ENCODE data around the gene THAP2.
"Not testable (repeated sequence)": the region's sequence is repeated elsewhere in the genome, so short reads cannot be mapped to it uniquely, and the experiment has no call there.

Gene THAP2

DNA sequence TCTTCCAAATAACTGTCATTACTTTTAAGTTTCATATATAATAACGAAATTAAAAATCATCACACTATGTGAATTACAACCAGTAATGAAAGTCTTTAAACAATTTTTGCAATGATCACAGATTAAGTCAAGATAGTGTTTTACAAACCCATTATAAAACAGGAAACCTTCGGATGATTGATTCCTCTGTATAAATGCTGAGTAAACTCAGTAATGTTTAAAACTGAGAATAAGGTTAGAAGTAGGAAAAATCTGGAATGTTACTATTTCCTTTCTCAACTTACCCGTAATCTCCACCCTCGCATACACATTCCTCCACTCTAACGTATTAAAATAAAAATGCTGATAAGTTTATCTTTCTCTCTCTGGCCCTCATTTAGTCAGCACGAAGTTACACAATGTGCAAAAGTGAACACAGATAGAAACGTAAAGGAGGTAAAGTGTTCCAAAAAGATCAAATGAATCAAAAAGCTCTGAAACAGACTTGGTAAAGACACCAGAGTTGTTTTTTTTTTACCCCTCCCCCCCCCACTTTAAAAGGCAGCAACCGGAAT is 2.0 kb upstream of the THAP2 start:
- FAIRE-seq (no peak), DNase-seq (ENCODE audit: insufficient read length, low spot score) (no peak)

DNA sequence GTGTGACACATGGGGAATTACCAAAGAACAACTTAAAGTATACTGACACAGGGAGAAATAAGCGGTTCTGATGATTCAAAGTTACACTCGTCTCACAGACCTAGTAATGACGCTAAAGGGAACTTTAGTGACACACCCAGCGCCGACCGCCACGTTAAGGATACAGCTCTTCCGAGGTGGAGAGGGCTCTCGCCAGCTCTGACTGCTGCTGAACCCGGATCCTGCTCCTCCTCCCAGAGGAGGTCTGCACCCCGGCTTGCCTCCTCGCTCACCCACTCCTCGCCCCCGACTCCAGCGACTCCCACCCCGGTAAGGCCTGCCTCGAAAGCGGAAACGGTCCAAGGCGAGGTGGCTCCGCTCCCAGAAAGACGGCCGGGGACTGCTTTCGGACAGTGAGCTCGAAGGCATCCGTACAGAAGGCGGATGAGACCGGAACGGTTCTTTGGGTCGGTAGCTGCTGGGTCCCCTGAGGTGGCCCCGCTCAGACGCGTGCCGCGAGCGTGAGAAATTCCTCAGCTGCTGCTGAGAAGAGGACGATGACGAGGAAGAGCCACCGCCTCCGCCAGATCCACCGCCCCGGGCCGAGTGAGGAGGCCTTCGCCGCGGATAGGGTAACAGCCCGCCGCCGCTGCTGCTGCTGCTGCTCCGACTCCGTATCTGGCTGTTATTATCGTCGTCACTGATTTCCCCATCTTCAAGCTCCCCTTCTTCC is 1.1 kb upstream of the THAP2 start:
- FAIRE-seq (peak; percentile 18), DNase-seq (ENCODE audit: insufficient read length, low spot score) (no peak)

DNA sequence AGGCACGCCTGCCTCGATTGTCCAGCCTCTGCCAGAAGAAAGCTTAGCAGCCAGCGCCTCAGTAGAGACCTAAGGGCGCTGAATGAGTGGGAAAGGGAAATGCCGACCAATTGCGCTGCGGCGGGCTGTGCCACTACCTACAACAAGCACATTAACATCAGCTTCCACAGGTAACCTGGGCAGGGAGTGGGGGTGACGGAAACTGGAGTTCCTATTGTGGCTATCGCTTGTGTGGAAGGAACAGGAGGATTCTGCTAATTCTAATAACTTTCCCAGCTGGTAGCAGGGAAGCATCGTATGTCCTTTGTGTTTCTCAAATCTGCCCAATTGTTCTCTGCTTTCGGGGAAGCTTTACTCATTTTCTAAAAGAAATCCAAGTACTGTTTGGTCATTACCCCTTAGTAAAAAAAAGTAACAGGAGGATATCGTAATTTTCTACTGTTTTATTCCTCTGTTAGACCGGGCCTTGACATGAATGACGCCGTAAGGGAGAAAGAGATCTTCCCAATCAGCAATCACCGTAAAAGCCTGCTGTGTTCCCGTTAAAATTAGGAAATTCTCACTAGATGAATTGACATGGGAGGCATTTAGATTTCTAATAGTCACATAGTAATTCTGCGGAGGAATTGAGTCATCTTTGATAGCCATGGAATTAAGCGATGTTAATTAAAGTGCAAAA is 449 bp downstream of the THAP2 start:
- DNase-seq (ENCODE audit: insufficient read length, low spot score) = no peak
- FAIRE-seq = no peak

- FAIRE-seq (no peak), DNase-seq (ENCODE audit: insufficient read length, low spot score) (no peak)
Observed at GRCh38 chr12:71665090-71665463, 976 bp downstream of the THAP2 start.

DNA sequence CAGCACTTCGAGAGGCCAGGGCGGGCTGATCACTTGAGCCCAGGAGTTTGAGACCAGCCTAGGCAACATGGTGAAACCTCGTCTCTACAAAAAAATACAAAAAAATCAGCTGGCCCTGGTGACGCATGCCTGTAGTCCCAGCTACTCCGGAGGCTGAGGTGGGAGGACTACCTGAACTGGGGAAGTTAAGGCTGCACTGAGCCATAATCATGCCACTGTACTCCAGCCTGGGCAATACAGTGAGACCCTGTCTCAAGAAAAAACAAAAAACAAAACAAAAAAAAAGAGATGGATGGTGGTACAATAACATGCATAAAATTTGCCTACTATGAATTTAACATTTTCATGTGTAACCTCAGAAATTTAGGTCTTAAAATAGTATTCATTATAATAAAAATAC is 2.2 kb downstream of the THAP2 start:
- FAIRE-seq (no peak), DNase-seq (ENCODE audit: insufficient read length, low spot score) (no peak)

GRCh38 chr12:71671311-71671710 is 7.2 kb downstream of the THAP2 start:
- no peak for DNase-seq (ENCODE audit: insufficient read length, low spot score)
- FAIRE-seq = no peak

- FAIRE-seq (no peak), DNase-seq (ENCODE audit: insufficient read length, low spot score) (no peak)
Observed at GRCh38 chr12:71671816-71672215, 7.7 kb downstream of the THAP2 start.

GRCh38 chr12:71682466-71682865 is 18.4 kb downstream of the THAP2 start:
- DNase-seq (ENCODE audit: insufficient read length, low spot score) (no peak), FAIRE-seq (no peak)

GRCh38 chr12:71683633-71684032 is 19.5 kb downstream of the THAP2 start:
- FAIRE-seq (no peak), DNase-seq (ENCODE audit: insufficient read length, low spot score) (no peak)

DNA sequence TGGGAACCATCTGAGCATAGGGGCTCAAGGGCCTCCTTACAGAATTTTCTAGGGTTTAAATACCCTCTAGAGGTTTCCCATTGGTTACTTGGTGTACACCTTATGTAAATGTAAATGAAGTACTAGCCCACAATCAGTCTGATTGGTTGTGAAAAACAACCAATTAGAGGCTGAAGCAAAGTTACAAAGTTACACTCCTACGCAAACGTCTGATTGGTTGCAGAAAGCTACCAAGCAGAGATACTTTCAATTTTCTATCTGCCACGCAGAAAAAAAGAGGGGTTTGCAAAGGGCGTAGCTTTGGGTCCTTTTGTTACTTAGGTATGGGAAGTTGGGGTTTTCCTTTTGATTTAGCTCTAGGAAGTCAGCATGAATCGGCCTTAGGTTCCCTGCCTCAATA is 20.0 kb downstream of the THAP2 start:
- DNase-seq (ENCODE audit: insufficient read length, low spot score) (no peak), FAIRE-seq (peak; percentile 54)

- FAIRE-seq = no peak
Observed at GRCh38 chr12:71685312-71685906, 21.3 kb downstream of the THAP2 start.

GRCh38 chr12:71685914-71686657 is 22.0 kb downstream of the THAP2 start, which contains the start of gene TMEM19:
Gene TMEM19 (plus strand): TSS chr12:71686082. CDS start chr12:71686681, 599 bp downstream.
- peak; percentile 53 for DNase-seq (ENCODE audit: insufficient read length, low spot score)
- peak; percentile 85 for FAIRE-seq

More at GRCh38 chr12:71685312-71685906, 21.3 kb downstream of the THAP2 start:
- no peak for DNase-seq (ENCODE audit: insufficient read length, low spot score)

DNA sequence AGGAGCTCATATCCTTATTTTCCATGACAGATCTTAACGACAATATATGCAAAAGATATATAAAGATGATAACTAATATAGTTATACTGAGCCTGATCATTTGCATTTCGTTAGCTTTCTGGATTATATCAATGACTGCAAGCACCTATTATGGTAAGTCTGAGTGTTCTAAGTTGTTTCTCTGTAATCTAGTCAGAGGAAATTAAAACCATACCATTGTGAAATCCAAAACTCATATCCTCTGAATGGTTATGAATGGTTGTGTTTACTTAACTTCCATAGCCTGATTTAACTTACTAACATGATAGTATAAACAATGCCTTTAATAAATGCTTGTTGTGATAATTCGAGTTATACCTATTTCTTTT is 22.5 kb downstream of the THAP2 start:
- DNase-seq (ENCODE audit: insufficient read length, low spot score) (no peak), FAIRE-seq (no peak)

- not testable (repeated sequence) for FAIRE-seq; DNase-seq (ENCODE audit: insufficient read length, low spot score)
Observed at GRCh38 chr12:71687172-71687571, 23.1 kb downstream of the THAP2 start.

GRCh38 chr12:71688961-71689570 is 25.0 kb downstream of the THAP2 start:
- FAIRE-seq (peak; percentile 47), DNase-seq (ENCODE audit: insufficient read length, low spot score) (no peak)

GRCh38 chr12:71691504-71692129 is 27.5 kb downstream of the THAP2 start:
- DNase-seq (ENCODE audit: insufficient read length, low spot score) (no peak), FAIRE-seq (no peak)

DNA sequence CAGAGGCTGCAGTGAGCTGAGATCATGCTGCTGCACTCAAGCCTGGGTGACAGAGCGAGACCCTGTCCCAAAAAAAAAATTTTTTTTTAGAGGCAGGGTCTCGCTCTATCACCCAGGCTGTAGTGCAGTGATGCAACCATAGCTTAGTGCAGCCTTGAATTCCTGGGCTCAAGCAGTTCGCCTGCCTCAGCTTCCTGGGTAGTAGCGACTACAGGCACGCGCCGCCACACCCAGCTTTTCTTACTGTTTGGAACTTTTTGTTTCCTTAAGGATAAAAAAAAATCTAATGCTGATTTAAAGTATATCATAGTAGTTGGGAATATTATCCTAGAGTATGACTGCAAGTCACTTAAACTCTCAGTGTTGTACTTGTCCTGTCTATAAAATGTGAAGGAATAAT is 29.0 kb downstream of the THAP2 start:
- peak; percentile 71 for FAIRE-seq
- DNase-seq (ENCODE audit: insufficient read length, low spot score) = no peak

DNA sequence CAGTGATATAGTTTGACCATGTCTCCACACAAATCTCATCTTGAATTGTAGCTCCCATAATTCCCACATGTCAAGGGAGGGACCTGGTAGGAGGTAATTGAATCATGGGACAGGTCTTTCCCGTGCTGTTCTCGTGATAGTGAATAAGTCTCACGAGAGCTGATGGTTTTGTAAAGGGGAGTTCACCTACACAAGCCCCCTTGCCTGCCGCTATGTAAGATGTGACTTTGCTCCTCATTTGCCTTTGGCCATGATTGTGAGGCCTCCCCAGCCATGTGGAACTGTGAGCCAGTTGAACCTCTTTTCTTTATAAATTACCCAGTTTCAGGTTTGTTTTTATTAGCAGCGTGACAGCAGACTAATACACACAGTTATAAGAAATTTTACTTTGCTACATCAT is 29.6 kb downstream of the THAP2 start:
- FAIRE-seq = peak; percentile 71
- not testable (repeated sequence) for DNase-seq (ENCODE audit: insufficient read length, low spot score)

DNA sequence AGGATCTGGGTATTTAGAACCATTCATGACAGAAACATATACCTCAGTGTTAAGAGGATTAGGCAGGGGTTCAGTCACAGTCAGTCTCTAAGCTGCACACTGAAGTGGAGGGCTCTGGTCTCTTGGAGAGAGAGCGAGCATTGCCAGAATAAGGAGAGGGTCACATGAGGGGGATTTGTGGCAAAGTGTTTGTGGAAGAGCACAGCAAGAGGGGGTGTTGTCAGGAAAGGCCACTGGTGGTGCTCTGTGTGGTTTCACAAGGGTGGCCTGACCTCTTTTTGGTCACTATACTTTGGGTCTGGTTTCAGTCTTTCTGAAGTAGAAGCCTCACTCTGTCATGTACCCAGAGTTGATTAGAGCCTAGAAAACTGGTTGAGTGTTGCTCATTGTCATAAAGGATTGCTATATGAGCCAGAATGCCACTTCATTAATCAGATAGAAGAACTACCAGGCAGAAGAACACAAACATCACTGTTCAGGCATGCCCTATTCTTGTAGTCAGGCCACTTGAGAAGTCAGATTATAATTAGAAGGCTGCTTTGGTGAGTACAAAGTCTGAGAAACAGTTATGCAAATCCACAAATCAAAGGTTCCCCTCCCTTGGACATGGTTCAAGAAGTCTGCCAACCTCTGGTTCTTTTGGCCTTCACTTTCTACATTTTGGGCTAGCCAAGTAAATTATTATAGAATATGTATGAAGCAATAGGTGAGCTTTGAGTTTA is 30.2 kb downstream of the THAP2 start:
- FAIRE-seq (peak; percentile 80), DNase-seq (ENCODE audit: insufficient read length, low spot score) (peak; percentile 17)
